Skeletal muscle cell (primary cell): ENCODE measurements around the gene SLC16A11.
A peak's percentile ranks its signal among the peaks of the same experiment; 100 is the strongest.

Experiments used
- DNase-seq: peaks from one replicate; pipeline ENCODE4 v3.0.0-alpha.2; 2010; ENCODE audit warnings: low read depth
- H3K4me3 ChIP-seq: 2 replicates; pipeline ENCODE4 v1.5.1; 2011; ENCODE audit warnings: low read depth, mild to moderate bottlenecking, control low read depth, low read length, moderate library complexity

Gene SLC16A11

DNA sequence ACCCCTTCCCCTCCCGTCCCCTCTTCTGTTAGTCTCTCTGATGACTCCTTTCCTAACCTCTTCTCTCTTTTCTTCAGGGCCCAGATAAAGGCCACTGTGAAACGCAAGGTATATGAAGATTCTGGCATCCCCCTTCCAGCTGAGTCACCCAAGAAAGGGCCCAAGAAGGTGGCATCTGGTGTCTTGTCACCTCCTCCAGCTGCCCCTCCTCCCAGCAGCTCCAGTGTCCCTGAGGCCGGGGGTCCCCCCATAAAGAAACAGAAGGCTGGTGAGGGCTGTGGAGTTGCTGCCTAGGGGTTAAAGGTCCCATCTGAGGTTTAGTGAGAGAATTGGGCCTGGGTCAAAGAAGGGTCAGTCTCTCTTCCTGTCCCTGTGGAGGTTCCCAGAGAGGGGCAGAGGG is 27.5 kb downstream of the SLC16A11 start:
- no peak overlapping the region for H3K4me3 ChIP-seq
- no peak for DNase-seq

DNA sequence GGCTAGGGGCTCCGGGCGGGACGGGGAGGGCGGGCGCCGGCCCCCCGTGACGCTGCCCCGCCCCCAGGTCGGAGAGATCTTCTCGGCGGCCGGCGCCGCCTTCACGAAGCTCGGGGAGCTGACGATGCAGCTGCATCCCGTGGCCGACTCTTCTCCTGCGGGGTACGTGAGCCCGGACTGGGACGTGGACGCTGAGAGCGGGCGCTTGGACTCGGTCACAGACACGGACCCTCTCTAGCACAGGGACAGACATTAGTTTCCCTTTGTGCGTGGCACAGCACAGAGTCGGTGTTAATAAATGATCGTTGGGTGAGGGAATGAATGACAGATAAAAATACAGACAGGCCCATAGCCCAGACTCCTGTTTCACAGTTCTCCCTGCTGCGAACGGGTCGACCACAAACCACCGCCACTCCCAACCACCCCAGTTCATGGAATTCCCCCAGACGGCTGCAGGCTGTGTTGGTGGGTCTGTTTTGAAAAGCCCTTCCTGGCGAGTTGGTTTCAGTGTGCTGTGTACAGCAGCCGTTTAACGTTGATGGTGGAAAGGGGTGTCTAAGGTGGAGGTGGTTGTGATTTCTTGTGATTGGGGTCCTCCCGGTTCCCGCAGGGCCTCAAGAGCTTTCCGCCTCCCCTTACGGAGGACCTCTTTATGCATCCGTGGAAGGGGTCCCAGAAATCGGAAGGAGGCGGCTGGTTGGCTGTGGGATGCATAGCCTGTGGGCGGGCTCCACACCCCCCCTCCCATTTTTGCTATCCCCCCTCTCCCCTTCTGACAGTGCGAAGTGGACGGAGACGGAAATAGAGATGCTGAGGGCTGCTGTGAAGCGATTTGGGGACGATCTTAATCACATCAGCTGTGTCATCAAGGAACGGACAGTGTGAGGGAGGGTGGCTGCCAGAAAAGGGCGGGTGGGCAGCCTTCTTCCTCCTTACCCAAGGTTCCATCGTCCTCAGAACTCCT is 28.6 kb downstream of the SLC16A11 start:
- no peak for DNase-seq
- H3K4me3 ChIP-seq: peak overlapping the region; percentile 96

- peak overlapping the region; percentile 96 for H3K4me3 ChIP-seq
- peak; percentile 89 for DNase-seq
Observed at GRCh38 chr17:7014261-7014994, 29.5 kb downstream of the SLC16A11 start.

DNA sequence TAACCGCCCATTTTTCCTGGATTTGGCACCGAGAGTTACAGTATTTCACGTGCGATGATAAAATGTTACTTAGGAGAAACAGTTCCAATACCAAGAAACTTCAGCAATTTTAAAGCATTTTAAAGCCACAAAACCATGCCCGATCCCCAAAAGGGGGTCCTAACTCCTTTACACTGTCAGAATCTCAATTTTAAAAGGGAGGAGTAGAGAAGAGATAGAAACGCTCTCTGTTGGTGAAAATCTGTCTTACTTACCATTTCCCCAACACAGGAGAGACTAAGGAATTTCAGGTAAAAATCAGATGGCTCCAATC is 32.0 kb downstream of the SLC16A11 start:
- no peak for DNase-seq
- peak overlapping the region; percentile 96 for H3K4me3 ChIP-seq

GRCh38 chr17:7011415-7011814 is 32.5 kb downstream of the SLC16A11 start:
- no peak for DNase-seq

GRCh38 chr17:7010523-7010922 is 33.4 kb downstream of the SLC16A11 start:
- H3K4me3 ChIP-seq: no peak overlapping the region
- DNase-seq: no peak

More at GRCh38 chr17:7011415-7011814, 32.5 kb downstream of the SLC16A11 start:
- peak overlapping the region; percentile 96 for H3K4me3 ChIP-seq

DNA sequence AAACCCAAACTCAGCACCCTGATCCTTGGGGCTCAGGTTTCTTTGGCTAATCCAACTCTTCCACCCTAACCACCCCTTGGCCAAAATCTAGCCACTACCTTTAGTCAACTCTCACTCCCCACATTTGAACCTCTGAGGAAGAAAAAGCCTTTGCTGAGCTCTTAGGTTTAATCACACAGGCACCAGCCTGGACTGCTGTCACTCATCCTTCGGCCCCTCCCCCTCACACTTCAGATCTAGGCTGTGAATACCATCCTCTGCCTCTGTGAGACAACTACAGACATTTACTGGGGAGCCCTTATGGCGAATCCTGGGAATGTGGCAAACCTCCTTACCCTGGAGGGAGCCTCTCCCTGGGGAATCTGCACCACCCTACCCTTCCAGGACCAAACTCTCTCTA is 36.7 kb downstream of the SLC16A11 start:
- no peak overlapping the region for H3K4me3 ChIP-seq
- DNase-seq: no peak

DNA sequence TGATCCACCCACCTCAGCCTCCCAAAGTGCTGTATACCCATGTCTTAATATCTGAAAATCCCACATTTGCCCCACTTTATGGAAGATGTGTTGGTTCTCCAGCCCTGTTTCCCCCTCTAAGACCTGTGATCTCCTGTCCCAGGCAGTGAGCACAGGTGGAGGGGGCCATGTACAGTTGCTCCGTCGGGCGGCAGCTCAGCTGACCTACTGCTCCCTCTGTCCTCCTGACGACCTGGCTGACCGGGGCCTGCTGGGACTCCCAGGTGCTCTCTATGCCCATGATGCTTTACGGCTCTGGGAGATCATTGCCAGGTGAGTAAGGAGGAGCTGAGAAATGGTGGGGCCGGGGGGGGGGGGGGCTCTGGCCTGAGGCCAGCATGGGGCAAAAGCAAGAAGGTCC is 38.2 kb downstream of the SLC16A11 start:
- no peak overlapping the region for H3K4me3 ChIP-seq
- no peak for DNase-seq

GRCh38 chr17:7004398-7005253 is 39.3 kb downstream of the SLC16A11 start:
- DNase-seq: no peak
- no peak overlapping the region for H3K4me3 ChIP-seq

GRCh38 chr17:7003745-7004144 is 40.1 kb downstream of the SLC16A11 start:
- no peak overlapping the region for H3K4me3 ChIP-seq
- DNase-seq: no peak

DNA sequence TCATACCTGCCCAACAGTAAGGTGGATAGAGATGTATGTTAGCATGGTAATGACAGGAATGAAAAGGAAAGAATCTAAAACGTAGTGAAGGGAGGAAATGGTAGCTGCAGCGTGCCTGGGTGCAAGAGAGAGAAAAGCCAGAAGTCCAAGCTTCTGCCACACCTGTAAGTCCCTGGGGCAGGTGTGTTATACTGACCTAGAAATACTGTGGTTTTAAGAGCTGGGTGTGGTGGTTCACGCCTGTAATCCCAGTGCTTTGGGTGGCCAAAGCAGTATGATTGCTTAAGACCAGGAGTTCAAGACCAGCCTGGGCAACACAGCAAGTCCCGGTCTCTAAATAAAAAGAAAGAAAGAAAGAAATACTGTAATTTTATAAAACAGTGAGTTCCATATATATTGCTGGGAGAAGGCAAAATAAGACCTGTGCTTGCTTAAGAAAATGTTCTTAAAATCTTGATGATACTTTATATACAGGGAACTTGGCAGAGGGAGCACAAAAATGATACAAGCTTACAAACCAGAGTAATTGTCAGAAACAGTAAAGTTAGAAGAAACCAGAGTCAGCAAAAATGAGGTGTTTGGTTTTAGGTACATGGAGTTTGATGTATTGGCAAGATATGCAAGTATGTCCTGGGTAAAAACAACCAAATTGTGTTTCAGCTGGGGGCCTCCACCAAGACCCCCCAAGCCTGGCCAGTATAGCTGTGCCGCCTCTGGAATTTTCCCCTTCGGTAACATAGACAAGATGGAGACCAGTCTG is 41.4 kb downstream of the SLC16A11 start:
- H3K4me3 ChIP-seq: no peak overlapping the region
- no peak for DNase-seq

DNA sequence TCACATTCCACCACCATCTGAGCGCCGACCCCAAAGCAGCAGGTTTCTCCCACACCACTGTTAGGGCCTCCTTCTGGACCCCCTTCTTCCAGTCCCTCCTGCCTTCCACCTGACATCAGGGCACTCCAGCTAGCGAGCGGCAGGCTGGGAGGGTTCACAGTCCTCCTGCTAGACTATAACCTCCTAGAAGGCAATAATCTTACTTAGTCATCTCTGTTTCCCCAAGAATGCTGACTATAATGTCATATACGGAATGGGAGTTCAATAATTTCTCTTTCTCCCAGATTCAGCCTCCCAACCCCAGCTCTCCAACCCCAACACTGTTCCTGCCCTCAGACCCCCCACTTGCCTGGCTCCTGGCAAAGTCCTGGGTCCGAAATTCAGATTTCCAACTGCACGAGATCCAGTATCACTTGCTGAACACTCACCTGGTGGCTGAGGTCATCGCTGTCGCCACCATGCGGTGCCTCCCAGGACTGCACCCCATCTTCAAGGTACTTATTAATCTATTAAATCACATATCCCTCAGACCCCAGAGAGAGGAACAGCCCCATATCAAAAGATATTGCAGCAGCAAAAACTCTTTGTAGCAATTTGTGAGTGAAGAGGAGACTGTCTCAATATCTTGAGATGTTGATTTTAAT is 42.5 kb downstream of the SLC16A11 start:
- H3K4me3 ChIP-seq: no peak overlapping the region
- no peak for DNase-seq

DNA sequence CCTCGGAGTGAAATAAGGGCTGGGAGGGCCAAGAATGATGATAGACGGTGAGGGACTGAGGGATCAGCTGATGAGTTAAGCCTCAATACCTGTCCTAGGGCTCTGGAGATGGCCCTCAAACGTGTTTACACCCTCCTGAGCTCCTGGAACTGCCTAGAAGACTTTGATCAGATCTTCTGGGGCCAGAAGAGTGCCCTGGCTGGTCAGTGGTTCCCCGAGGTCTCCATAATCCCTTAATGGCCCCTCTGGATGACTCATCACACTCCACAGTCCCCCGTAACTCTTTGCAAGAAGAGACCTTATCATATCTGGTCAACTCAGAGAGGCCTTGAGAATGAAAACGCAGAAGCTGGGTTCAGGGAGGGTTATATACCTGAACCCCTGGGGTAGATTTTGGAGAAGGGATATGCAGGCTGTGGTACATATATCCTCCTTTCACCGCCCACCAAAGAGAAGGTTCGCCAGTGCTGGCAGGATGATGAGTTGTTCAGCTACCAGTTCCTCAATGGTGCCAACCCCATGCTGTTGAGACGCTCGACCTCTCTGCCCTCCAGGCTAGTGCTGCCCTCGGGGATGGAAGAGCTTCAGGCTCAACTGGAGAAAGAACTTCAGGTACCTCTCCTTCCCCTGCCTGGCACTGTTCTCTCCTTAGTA is 44.9 kb downstream of the SLC16A11 start:
- DNase-seq: no peak
- H3K4me3 ChIP-seq: no peak overlapping the region

DNA sequence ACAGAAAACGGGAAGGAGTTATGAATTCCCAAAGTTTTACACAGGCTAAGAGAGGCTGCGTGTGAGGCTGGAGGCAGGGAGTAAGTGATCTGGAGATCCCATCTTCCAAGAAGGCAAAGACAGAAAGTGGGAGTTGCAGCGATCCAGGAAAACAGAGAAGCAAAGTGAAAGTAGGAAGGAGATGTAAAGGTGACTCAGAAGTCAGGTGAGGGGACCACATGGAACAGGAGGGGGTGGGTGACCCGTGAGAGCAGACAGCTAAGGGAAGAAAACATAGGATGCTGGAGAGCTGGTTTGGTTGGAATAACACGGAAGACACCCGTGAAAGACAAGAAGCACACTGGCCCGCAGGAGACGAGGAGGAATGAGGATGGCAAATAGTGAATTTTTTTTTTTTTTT is 46.7 kb downstream of the SLC16A11 start:
- no peak overlapping the region for H3K4me3 ChIP-seq
- no peak for DNase-seq

DNA sequence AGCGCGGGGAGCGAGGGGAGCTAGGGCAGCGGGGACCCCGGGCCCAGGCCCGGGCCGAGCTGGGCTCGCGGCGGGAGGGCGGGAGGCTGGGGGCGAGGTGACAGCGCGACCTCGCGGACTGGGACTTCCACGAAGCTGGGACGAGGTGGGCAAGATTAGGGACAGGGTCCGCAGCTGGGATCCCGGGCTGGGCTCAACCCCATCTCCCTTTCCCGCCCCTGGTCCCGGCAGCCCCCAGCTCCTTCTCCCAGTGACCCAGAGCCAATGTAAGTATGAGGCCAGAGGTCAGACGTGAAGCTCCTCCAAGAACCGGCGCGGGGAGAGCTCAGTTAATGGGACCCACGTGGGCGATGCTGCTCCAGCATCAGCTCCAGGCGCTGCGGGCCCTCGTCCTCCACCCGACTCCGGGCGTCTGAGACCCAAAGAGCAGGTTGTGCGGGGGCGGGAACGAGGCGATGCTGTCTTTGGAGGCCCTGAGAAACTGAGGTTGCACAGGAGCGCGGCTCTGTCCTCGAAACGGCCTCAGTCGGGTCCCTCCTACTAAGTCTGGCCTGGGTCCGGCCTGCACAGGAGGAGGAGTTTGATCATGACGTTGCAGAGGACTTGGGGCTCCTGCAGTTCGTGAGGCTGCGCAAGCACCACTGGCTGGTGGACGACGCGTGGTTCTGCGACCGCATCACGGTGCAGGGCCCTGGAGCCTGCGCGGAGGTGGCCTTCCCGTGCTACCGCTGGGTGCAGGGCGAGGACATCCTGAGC is 47.5 kb downstream of the SLC16A11 start:
- no peak for DNase-seq
- peak overlapping the region; percentile 29 for H3K4me3 ChIP-seq

DNA sequence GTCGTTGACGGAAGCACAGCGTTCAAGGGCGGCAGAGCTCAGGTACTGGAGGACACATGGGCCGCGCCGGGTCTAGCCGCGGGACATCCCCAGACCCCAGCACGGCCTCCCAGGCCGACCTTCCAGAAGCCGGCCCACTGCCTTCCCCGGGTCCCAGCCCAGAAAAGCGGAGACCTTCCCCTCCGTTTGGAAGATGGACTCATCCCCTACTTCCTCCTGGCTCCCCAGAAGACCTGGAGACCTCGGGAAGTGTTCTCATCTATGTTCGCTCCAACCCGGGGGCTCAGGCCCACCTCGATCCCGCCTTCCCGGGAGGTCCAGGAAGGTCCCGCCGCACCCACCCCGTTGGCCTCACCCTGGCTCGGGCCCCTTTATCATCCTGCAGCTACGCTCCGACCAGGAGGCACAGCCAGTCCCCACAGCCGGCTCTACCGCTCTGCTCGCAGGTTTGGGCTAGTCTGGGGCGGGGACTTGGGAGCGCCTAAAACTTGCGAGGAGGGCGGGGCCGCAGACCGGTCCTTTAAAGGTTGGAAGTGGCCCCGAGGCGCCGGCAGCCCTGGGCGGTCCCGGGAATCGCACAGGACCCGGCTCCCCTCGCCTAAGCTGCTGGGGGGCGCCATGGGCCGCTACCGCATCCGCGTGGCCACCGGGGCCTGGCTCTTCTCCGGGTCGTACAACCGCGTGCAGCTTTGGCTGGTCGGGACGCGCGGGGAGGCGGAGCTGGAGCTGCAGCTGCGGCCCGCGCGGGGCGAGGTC is 48.2 kb downstream of the SLC16A11 start, which contains the start of gene ALOX12:
Gene ALOX12, plus strand, starts transcription at position 550 of the 756 bp plus-strand sequence. Its CDS starts 69 bp downstream, at position 619.
- DNase-seq: no peak
- peak within 1 kb of the TSS; percentile 29 for H3K4me3 ChIP-seq
